GM18873 (cell line): Measurements from ENCODE around the gene DGKZ.

ENCODE experiments used
- ATAC-seq: cut with Tn5 transposase; IDR thresholded peaks from one replicate; pipeline ENCODE4 v1.9.1; 2021; ENCODE audit warnings: mild to moderate bottlenecking, moderate library complexity, moderate number of reproducible peaks; ENCODE audit not compliant: unreplicated experiment, low FRiP score

Gene DGKZ

DNA sequence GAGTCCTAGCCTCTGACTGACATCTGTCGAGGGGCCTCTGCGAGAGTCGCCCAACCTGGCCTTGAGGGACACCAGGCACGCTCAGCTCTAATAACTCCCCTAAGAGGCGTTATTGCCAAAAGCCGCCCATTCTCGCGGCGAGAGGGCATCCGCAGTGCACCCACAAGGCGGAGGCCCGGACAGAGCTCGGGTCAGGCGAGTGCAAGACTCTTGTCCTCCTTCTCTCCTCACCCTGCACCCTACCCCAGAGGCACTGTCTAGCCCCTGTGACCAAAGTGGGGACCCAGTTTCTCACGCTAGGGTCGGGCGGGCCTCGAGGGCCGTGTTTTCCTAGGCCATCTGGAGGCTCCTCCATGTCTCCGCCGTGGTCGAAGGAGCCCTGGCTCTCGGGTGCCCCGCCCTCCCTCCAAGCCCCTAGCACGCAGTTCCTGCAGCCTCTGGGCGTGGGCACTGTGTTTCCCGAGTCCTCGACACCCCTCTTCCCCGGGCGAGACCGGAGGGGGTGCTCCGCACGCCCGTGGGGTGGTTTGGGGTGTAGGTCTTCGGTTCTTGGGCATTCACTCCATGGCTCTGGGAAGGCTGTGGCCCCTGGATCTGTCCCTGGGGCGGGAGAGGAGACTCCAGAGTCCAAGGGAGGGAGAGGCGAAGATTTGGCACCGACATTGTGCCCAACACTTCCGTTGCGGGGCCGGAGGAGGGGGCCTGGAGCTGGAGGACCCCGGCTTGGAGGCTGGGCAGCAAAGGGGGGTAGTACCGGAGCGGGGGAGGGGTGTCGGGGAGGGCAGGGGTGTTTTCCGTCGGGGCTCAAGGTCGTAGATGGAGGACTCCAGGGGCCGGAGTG lies 43.3 kb downstream of the DGKZ start:
- ATAC-seq: no peak

DNA sequence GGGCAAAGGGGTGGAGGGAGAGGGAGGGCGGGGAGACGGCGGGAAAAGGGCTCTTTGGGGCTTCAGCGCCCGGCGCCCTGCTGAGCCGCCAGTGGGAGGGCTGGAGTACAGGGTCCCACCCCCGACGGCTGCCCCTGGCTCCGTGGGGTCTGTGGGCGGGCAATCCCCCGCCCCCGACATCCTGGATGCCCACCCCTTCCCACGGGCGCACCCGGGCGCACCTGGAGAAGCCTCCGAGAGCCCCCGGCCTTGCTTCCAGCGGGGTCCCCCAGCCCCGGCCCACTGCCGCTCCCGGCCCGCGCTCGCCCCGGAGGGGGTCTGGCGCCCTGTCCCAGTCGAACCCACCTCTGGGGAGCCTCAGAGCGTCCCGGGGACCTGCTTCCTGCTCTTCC lies 43.9 kb downstream of the DGKZ start:
- no peak for ATAC-seq

DNA sequence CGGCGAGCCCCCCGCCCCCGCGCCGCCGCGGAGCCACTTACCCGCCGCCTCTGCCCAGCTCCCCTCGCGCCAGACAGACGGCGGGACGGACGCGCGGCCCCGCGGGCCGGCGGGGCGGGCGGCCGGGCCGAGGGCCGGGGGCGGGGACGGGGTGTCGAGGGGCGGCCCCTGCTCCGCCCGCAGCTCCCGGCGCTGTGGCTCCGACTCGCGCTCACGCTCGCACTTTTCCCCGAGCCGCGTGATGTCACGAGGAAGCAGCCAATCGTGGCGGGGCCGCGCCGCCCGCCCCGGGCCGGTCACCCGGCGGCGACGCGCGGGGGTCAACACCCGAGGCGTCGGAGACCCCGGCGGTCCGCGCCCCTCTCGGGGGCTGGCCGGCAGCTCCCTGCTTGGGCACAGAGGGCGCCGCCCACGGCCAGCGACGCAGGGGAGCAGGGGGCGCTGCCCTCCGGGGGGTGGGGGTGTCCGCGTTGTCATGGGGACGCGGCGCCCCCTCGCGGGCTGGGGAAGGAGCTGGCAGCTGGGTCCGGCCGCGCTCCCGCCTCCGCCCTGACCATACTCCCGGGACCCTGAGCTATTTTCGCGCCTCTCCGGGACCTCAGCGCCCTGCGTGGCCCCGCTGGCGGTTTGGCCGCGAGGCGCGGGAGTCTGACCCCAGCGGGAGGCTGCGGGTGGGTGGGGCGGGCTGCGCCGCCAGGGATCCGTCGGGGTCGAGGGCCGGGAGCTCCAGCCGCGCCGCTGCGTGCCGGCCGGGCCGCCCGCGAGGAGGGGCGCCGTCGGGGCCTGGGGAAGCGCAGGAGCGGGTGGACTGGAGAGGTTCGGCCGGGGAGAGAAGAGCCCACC lies 44.5 kb downstream of the DGKZ start, which contains the start of gene CHRM4:
Gene CHRM4, minus strand, starts transcription at position 199 of the 843 bp plus-strand sequence. CDS start 5,219 bp downstream, outside the sequence.
- ATAC-seq: no peak

DNA sequence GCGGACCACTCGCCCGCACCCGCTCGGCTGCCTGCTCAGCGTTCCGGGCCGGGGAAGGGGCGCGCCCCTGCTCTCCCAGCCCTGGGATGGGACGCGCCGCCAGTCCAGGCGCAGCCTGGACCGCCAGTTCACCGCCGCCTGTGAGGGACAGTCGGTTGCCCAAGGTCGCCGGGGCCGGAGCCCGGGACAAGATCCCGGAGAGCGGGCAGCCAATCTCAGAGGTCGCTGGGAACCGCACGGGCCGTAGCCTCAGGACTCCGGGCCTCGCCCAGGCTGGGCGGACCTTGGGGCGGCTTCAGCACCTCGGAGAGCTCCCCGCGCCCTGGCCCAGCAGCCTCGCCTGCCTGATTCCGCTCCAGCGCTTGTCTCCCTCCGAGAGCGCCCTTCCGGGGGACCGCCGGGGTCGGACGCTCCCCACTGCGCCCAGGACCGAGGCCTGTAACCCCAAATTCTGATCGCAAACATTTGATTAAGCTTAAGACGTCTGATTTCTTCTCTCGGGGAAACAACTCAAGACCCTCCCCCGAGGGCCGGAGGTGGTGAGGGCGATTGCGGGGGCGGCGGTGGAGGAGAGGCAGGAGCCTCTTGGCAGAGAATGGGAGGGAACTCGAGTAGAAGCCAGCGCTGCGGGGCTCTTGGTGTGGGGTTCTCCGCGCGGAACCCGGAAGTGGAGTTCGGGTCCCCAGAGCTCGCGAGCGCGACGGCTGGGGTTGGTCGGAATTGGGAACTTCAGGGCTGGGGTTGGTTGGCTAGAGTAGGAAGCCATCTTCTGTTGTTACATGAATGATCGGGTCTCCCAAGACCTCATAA lies 45.4 kb downstream of the DGKZ start:
- no peak for ATAC-seq

DNA sequence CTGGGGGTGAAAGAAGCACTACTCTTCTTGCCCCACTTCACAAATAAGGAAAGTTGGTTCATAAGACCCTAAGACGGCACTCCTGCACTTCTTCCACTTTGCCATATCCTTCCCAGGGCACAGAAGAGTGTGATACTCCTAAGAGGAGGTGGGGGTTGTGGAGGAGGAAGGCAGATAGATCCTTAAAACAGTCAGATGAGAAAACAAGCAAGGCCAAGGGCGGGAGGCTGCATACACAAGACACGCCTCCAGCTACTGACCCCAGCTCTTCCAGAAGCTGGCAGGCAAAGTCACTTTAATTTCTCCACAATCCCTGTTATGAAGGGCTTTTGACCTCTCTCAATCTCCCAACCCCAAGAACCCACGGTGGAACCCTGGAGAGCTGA lies 46.0 kb downstream of the DGKZ start:
- no peak for ATAC-seq

DNA sequence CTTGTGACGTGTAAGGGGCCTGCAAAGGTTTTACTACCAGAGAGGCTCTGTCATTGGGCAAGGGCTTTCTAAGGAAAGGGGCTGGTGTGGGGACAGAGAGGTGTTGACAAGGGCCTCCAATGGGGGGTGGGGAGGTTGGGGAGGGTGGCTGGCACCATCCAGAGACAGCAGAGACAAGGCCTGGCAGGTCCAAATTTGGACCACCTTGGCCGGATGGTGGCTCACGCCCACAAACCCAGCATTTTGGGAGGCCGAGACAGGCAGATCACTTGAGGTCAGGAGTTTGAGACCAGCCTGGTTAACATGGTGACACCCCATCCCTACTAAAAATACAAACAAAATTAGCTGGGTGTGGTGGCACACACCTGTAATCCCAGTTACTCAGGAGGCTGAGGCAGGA lies 46.5 kb downstream of the DGKZ start:
- no peak for ATAC-seq

DNA sequence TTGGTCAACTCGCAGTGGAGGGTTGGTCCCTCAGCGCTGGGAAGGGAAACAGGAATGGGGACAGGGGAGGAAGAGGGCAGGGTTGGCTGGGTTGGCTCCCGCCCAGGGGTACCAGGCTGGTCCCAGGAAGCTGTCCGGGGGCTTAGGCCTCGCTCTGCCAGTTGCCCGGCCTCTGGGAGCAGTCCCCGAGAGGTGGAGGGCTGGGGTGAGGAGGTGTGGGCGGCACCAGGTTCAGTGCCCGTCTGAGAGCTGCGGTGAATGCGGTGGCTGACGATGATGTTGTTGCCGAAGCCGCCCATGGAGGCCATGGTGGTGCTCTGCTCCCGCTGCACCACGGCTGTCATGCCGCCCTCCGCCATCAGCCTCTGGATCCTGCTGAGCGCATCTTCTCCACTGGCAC lies 50.3 kb downstream of the DGKZ start:
- no peak for ATAC-seq

DNA sequence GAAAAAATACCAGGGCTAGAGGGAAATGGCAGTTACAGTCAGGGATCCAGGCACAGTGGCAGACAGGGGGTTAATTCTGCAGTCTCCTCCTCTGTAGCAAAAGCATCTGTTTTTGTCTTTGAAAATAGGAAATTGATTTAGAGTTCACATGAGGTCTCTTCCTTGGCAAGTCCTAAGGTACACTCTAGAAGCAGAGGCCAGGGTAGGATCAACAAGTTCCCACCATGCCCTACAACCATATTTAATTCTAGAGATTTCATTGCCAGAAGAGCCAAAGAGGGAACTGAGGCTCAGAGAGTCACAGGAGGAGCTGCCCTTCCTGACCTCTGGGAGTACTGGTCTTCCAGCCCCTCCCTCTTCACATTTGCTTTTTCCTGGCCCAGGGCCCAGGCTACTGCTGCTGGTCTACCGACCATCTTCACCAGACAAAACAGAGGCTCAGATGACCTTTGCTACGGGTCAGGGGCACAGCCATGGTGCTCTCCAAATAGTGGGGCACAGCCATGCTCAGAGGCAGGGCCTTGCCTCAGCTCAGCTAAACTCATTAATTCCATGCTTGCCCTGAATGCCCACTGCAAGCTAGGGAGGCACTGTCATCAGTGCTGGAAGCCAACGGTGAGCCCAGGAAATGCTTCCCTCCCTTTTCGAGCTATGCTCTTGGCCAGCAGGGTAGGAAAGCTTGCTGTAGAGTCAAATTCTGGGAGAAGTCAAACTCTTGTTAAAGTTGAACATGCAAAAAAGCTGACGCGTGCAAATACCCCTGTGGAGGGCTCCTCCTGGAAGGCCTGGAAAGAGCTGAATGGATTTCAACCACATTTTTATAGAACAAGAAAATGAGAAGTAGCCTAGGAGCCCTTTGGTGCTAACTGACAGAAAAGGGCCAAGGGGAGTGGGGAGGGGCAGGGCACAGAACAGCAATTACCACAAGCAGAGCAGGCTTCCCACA lies 56.0 kb downstream of the DGKZ start:
- ATAC-seq: no peak

DNA sequence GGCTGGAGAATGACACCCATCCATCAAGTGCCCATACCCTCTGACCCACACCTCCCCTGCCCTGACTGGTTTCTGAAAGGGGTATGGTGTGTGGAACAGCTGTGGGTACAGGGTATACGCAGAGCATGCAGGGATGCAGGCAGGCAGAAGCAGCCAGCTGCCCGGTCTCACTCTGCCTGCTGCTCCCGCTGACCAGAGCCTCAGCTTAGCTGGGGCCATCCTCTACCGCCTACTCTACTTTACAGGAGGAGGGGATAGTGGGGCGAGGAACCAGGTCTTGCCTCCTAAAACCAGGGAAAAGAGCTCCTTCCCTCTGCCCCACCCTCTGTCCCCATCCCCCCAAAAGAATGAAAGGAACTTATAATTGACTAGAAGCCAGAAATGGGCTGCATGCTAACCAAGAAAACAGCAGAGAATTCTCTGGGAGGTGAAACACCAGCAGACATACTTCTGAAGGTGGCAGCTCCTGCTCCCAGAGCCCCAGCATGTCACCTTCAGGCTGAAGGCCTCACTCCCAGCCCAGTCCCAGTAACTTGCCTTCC lies 57.3 kb downstream of the DGKZ start:
- ATAC-seq: no peak

DNA sequence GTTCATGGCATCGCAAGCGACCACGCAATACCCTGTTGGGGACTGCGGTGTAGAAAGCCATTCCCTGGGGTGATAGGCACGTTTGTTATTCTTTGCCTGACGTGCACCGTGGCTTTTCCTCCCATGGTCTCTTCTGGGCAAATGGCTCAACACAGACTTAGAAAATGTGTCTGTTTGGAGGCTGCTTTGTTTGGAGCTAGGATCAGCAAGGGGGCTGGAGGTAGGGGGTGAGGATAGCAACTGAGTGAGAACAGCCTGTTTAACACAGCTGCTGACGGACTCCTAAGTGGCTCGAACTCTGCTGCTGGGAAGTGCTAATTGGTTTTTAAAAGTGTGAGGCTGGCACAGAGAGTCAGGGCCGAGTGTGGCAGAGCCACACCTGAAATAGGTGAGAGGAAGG lies 60.4 kb downstream of the DGKZ start:
- no peak for ATAC-seq

DNA sequence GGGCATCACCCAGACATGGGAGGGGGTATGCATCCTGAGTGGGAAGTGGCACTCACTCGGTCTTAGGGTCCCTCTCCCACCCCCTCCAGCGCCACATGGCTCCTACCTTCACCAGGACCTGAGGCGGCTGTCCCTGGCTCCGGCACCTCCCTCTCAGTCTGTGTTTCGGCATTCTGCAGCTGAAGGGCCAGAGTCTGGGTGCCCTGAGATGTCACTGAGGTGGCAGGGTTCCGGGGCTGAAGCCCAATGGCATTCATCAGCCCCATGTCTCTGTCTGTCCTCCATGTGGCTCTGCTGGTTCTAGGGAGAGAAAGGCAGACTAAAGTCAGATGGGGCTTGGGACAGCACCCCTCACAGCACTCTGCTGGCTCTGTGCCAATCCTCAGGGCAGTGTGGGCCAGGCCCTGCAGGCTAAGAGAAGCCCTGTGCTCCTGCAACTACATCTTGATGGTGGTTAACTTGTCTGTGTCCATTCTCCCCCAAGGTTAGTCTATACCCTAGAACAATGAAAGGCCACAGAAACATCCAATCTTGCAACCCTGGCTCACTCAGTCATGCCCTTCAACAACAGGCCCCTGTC lies 61.2 kb downstream of the DGKZ start:
- no peak for ATAC-seq

DNA sequence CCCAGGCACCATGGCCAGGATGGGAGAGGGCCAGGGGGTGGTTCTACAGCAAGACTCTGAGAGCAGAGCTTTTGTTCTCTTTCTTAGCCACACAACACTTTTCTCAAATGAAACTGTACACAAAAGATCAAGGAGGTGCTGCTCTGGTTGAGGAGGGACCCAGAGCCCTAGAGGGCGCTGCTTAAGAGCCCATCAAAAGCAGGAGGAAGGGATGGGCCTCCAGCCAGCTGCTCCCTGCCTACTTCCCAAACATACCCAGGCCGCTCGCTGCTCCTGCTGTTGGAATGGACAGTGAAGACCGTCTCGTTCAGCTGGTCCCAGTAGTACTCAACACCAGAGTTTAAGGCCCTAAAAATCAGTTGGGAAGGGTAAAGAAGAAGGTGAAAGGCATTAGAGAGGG lies 62.8 kb downstream of the DGKZ start:
- ATAC-seq: no peak

DNA sequence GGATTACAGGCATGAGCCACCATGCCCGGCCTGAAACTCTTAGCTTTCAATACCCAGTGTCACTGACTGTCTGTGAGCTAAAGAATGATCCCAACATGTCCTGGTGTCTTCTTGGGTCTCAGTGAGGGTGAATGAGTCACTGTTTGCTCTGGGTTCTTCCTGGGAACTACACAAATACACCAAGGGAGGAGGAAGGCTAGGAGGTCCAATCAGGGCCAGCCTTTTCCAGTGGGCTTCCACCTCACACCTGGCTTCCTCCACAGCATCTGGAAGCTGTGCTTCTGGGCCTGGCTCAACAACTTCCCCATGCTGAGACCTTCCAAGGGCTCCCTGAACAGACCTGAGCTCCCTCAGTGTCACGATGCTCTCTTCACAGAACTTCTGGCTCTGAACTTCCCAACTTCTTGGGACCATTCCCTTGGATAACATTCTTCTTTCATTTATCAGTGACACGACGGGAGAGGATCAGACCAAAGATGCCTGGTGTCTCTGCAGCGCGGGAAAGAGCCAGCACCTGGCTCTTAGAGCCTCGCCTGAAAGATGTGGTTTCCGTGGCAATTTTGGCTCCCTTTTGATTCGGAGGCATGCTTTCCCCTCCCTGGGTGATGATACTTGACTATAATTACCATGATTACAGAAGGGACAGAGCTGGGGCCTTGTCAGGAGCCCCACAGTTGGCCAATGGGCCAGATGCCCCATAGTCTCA lies 66.7 kb downstream of the DGKZ start:
- no peak for ATAC-seq

DNA sequence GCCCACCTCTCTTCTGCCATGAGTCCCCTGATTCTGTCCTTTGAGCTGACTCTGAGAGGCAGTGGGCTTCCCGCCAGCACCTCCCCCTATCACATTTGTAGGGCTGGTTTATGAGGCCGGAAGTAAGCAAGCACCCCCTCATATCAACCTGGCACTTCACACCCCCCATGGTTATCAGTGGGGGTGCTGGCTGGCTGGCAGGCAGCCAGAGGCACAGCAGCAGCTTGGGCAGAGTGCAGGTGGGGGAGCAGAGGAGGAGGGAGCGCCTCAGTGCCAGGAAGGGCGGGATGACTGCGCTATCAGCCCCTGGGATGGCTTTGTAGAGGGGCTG lies 67.2 kb downstream of the DGKZ start:
- ATAC-seq: no peak

DNA sequence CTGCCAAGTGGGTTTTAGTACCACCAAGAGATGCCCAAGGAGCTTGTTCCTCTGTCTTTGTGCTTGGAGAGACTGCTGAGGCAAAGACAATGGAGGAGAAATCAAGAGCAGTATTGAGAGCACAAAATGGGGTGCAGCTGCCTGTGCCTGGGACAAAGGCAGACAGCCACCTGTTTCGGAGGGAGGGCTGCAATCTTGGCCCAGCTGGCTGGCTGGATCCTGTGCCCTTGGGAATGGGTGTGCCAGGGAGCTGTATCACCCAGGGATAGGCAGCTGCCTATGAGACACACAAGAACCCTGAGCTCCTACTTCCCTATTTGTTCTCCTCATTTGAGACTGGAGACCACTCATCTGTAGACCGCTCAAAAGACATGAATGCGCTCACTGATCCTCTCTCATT lies 67.6 kb downstream of the DGKZ start:
- no peak for ATAC-seq

DNA sequence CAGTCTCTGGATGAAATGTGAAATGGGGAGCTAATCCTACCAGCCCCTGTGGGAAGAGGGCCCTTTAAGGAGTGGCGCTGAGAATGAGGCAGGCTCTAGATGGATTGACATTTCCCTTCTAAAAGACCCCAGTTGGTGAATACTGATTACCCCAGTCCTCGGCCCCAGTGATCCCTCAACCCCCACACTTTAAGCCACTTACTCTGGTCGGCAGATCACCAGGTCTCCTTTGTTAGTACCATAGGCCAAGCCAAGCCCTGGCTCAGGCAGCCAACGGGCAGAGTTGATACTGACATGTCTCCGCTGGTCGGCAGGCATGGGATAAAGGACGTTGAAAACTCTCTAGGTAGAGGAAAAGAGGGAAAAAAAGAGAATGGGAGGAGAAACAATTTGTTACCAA lies 70.4 kb downstream of the DGKZ start:
- ATAC-seq: no peak

DNA sequence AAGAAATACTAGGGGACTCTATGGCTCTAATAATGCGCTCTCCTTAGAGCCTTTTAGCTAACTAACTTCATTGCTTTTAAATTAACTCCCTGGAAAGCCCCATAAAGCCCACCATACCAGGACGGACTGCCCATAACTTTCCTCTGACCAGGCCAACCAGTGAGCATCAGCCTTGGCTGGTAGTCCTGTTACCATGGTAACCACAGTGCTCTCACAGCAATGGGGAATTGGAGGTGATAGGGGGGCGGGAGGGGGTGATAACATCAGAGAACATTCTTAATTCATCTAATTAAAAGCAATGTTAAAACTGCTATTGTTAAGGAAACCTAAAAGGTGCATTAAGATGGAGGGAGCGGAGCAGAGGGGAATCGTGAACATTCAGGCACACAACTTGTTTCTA lies 71.5 kb downstream of the DGKZ start:
- no peak for ATAC-seq

DNA sequence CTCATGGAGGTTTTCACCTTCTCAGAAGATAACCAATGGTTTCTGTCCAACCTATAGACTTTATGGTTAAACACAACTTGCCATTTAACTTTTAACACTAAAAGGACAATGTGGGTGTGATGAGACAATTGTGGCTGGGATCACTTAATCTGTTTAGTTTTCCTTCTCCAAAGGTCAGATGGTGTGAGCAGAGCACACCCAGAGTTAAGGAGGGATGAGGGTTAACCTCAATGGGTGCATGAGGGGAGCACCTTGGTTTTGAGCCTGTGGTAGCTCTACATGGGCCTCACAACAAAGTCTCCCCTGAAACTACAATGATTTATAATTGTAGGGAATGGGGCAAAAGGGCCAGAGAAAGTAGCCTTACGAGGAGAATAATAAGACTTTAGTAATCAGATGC lies 73.2 kb downstream of the DGKZ start:
- no peak for ATAC-seq
